ENCODE measurements around the gene TMEM186.
"Not testable (repeated sequence)": the region's sequence is repeated elsewhere in the genome, so short reads cannot be mapped to it uniquely, and the experiment has no call there.

Gene TMEM186

GRCh38 chr16:8768283-8768682, 29.2 kb downstream of the TMEM186 start:
- DNase-seq: no peak

- no peak for DNase-seq
Measured at GRCh38 chr16:8767176-8767575, 30.3 kb downstream of the TMEM186 start.

- DNase-seq: no peak
Measured at GRCh38 chr16:8764525-8765250, 32.8 kb downstream of the TMEM186 start.

GRCh38 chr16:8763899-8764298, 33.5 kb downstream of the TMEM186 start:
- no peak for DNase-seq

- DNase-seq: no peak
Measured at GRCh38 chr16:8763083-8763482, 34.4 kb downstream of the TMEM186 start.

GRCh38 chr16:8762254-8762653, 35.2 kb downstream of the TMEM186 start:
- DNase-seq: no peak

- DNase-seq: no peak
Measured at GRCh38 chr16:8761078-8761477, 36.4 kb downstream of the TMEM186 start.

GRCh38 chr16:8760021-8760420, 37.4 kb downstream of the TMEM186 start:
- no peak for DNase-seq

- DNase-seq: no peak
Measured at GRCh38 chr16:8758022-8758421, 39.4 kb downstream of the TMEM186 start.

- DNase-seq: no peak
Measured at GRCh38 chr16:8756755-8757154, 40.7 kb downstream of the TMEM186 start.

- DNase-seq: no peak
Measured at GRCh38 chr16:8753416-8754054, 43.9 kb downstream of the TMEM186 start.

GRCh38 chr16:8752706-8753105, 44.7 kb downstream of the TMEM186 start:
- DNase-seq: no peak

- DNase-seq: no peak
Measured at GRCh38 chr16:8751481-8752311, 45.7 kb downstream of the TMEM186 start.

- DNase-seq: not testable (repeated sequence)
Measured at GRCh38 chr16:8748944-8749343, 48.5 kb downstream of the TMEM186 start.

Measured in activated CD4-positive, alpha-beta T cell treated with anti-CD3 and anti-CD28 coated beads for 1 hour (primary cell).